NCI-H345 treated with DMSO at 0.1 percent for 48 hours (cell line): ENCODE results near the gene CNKSR1.
A peak's percentile ranks its signal among the peaks of the same experiment; 100 is the strongest.

Experiments used
- DNase-seq: peaks from one replicate; lab custom pipeline; 2025; ENCODE audit not compliant: unreplicated experiment; lab: John Stamatoyannopoulos, UW

Gene CNKSR1

GRCh38 chr1:26184086-26184485 lies 6.8 kb downstream of the CNKSR1 start:
- no peak for DNase-seq

- no peak for DNase-seq
Observed at GRCh38 chr1:26184883-26185282, 7.6 kb downstream of the CNKSR1 start.

- DNase-seq, result no peak
Observed at GRCh38 chr1:26187882-26188281, 10.6 kb downstream of the CNKSR1 start.

- no peak for DNase-seq
Observed at GRCh38 chr1:26188477-26188876, 11.2 kb downstream of the CNKSR1 start.

- DNase-seq, result no peak
Observed at GRCh38 chr1:26189331-26189730, 12.0 kb downstream of the CNKSR1 start.

- DNase-seq, result no peak
Observed at GRCh38 chr1:26189751-26190275, 12.5 kb downstream of the CNKSR1 start.

GRCh38 chr1:26190373-26190987 lies 13.2 kb downstream of the CNKSR1 start, which contains the start of gene CATSPER4:
TSS of gene CATSPER4 (plus strand) at chr1:26190602. CDS start at chr1:26190628, 26 bp downstream.
- DNase-seq, result no peak

- no peak for DNase-seq
Observed at GRCh38 chr1:26191739-26192138, 14.4 kb downstream of the CNKSR1 start.

GRCh38 chr1:26195805-26196204 lies 18.5 kb downstream of the CNKSR1 start:
- DNase-seq, result no peak

GRCh38 chr1:26197301-26197700 lies 20.0 kb downstream of the CNKSR1 start:
- no peak for DNase-seq

- DNase-seq, result no peak
Observed at GRCh38 chr1:26197813-26198212, 20.5 kb downstream of the CNKSR1 start.

GRCh38 chr1:26200413-26200812 lies 23.1 kb downstream of the CNKSR1 start:
- no peak for DNase-seq

GRCh38 chr1:26203642-26204318 lies 26.5 kb downstream of the CNKSR1 start:
- DNase-seq, result no peak

- no peak for DNase-seq
Observed at GRCh38 chr1:26210147-26210870, 33.0 kb downstream of the CNKSR1 start.

- DNase-seq, result no peak
Observed at GRCh38 chr1:26212726-26213125, 35.4 kb downstream of the CNKSR1 start.

GRCh38 chr1:26213335-26213905 lies 36.1 kb downstream of the CNKSR1 start:
- DNase-seq, result no peak

- DNase-seq, result no peak
Observed at GRCh38 chr1:26215246-26215645, 38.0 kb downstream of the CNKSR1 start.

GRCh38 chr1:26218906-26219494 lies 41.7 kb downstream of the CNKSR1 start:
- DNase-seq, result peak; percentile 22

- no peak for DNase-seq
Observed at GRCh38 chr1:26220199-26220912, 43.1 kb downstream of the CNKSR1 start.

- DNase-seq, result no peak
Observed at GRCh38 chr1:26221094-26221493, 43.8 kb downstream of the CNKSR1 start.
